ENCODE data around the gene UNC5B.

UNC5B gene

DNA sequence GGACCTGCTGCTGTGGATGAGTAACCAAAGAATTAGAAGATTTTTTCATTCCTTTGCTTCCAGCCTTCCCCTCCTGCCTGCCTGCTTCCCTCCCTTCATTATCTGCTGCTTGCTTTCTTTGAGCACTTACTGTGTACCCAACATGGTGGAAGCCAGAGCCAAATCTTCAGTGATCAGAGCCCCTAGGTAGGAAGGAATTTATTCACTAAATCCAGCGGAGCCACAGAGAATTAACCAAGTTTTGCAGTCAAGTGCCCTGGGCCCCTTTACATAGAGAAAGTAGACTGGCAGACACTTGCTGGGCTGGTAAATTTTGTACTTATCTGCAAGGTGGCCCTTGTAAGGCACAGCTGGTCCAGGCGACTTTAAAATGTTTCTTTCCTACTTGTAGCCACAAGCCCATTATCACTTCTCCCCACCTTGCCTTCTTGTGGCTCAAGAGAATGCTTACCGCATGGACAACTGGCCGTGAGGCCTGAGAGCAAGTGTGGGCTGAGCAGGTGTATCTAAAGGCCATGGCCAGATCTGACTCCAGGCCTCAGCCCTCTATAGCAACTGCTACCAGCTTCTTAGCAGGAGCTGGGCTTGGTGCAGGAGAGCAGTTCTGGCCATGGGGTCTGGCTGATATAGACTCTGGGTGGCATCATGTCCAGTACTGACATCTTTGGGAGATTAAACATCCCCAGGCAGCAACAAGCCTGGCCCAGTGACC lies 11.1 kb downstream of the UNC5B start:
- no peak for DNase-seq (ENCODE audit: low read depth)

DNA sequence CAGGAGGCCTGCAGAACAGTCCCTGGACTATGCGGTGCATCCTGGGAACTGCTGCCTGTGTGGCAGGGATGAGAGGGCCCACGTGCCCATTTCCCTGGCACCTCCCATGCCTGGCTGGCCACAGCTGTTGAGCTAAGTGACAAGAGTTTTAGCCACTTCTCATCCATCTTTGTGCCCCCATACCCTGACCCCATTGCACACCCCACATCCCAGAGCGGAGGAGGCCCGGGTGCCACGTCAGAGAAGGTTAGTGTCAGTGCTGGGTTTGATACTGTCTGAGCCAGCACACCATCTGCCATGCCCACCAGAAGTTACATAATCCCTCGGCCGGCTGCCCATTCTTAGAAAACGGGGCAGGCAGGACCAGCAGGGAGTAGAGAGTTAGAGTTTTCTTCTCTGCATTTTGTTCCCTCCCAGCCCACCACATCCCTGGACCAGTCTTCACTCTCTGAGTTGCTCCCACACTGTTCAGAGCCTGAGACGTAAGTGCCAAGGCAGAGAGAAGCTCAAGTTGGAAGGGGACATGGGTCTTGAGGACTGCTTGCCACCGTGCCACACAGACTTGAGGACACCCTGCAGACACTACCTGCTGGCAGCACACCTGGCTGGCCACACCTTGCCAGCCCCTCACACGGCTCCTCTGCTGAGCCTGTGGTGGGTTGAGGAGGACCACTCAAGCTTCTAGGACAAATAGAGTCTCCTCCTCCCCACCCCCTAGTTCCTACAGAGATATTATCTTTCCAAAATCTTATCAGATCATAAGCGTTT lies 13.1 kb downstream of the UNC5B start:
- no peak for DNase-seq (ENCODE audit: low read depth)

DNA sequence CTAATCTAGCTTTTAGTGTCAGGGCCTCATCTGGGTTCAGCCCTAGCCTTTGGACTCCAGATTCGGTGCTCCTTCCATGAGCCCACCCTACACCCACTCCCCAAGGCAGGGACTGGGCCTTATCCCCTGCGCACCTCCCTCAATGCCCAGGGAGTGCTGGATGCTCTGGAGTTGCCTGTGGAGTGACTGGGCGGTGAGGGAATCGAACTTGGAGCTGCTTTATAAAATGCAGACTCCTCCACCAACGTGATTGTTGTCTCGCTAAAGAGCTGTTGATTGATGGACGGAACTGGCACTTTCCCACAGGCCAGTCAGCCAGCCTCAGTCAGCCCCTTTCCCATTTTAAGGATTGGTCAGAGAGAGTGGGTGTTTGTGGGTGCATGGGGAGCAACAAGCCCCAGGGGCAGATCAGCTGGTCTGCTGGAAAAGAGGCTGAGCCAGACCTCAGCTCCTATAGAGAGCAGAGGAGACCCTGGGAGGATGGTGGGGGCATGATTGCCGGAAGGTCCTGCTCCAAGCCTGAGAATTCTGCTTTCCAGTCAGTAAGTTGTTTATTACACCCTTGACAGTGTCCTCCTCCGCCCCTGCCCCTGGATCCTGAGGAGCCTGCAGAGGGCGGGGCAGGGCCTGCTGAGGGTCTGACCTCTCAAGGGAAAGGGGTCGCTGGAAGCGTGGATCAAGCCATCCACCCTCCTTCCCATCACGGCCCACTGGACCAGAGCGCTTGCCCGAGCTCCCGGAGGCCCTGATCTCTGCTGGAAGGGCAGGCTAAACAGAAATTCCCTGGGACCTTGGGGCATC lies 16.7 kb downstream of the UNC5B start:
- no peak for DNase-seq (ENCODE audit: low read depth)

DNA sequence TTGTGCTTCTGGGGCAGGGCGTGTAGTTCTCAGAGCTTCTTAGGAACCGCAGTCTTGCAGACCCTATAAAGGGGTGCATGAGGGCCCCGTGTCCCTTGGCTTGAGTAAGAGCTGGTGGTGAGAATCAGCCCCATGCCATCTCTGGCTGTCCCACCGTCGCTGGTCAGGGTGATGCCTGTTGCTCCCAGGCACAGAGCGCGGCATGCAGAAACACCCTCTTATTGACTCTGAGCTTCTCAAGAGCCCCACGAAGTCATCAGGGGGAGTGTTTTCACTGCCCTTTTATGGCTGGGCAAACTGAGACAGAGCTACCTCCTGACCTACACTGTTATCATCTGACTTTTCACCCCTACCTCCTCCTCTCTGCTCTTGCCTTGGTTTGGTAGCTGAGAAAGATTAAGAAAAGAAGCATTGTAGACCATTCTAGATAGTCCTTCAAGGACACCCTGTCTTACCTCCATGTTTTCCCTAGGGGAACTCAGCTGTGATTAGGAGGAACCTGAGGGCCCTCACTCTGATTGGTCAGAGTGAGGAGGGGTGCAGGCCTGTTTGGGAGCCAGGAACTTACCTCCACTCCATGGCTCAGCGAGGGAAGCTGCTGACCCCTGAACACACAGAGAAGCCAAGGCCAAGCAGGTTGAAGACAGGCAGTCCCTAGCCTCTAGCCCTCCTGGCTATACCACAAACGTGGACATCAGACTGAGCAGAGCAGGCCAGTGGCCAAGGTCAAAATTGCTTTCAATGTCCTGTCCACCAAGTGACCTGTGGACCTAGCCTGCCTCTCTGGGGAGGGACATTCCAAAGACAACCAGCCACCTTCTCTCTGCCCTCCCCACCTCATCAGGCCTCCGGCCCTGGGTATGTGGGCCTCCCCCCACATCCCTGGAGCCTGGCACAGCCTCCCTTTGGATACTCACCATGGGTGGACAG lies 17.6 kb downstream of the UNC5B start:
- no peak for DNase-seq (ENCODE audit: low read depth)

DNA sequence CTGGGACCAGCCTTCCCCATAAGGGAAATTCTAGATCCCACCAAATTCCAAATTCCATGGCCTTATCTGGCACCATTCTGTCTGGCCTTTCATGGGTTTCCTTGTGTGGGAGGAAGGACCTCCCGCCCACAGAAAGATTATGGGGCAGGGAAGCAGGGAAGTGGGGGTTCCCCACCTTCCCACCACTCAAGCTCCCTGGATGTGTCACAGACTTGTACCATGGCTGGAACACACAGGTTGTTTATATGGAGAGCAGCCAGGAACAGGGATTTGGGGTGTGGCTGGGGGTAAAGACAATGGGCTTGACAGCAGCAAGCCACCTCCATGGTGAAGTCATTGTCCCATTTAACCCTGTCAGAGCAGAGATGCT lies 18.3 kb downstream of the UNC5B start:
- DNase-seq (ENCODE audit: low read depth): no peak

DNA sequence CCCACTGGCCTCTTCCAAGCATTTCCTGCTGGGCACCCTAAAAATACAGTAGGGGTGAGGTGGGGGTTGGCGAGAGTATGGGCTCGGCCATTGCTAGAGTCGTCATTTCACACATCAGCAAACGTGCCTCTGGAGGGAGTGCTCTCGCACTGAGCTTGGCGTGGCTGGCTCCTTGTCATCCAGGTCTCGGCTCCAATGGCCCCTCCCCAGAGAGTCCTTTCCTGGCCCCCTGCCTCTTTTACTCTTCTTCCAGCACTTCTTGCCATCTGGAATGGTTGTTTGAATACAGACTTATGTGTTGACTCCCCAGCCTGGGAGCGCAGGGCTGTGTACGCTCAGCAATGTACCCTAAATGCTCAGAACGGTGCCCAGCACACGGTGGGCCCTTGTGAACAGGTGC lies 18.8 kb downstream of the UNC5B start:
- no peak for DNase-seq (ENCODE audit: low read depth)

DNA sequence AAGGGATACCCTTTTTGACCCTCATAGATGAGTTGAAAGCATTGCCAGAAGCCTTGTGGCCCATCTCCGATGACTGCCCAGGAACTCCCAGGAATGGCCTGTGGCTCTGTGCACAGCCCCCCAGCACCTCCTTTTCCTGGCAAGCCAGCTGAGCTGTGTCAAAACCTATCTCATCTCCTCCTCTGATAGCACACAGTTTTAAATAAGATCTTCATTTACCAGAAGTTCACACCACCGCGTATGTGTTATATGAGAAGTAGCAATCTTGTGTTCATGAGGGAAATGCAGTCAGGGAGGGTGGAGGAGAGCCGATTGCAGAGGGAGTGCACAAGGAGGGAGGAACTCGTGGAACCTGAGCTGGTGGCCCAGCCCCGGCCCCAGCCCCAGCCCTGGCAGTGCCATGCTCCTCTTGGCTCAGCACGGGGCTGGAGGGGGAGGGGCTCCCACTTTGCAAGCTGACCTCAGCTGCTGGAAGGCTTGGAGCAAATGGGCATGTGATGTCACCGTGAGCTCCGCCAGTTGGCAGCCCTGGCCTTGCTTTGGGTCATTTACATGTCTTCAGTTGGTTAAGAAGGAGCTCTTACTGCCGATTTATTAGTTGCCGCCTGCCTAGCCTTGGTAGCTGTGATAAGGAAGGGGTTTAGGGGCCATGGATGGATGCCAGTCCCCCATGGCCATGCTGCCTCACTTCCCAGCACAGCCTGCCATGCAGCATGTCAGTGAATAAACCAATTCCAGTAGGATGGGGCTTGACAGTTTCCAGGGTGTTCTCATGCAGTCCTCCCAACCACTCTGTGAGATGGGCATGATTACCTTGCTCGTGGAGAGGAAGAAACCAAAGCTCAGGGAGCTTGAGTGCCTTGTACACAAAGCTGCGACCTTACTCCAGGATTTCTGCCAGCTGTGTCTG lies 20.0 kb downstream of the UNC5B start:
- DNase-seq (ENCODE audit: low read depth): no peak

DNA sequence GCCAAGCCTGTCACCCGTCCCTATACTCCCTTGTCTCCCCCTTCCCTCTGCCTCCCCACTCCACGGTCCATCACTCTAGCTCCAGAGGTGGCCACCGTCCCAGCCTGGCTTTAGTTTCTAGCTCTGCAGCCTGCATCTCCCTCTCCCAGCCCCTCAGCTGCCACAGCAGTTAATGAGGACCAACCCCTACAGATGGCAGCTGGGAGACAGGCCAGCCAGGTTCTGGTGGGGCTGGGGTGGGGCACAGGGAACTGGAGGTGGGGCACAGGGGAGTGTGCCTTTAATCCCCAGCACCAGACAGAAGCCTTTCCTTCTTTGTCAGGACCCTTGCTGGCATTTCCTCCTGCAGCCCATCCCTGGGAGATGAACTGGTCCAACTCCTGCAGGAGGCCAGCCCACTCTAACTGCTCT lies 21.1 kb downstream of the UNC5B start:
- no peak for DNase-seq (ENCODE audit: low read depth)

DNA sequence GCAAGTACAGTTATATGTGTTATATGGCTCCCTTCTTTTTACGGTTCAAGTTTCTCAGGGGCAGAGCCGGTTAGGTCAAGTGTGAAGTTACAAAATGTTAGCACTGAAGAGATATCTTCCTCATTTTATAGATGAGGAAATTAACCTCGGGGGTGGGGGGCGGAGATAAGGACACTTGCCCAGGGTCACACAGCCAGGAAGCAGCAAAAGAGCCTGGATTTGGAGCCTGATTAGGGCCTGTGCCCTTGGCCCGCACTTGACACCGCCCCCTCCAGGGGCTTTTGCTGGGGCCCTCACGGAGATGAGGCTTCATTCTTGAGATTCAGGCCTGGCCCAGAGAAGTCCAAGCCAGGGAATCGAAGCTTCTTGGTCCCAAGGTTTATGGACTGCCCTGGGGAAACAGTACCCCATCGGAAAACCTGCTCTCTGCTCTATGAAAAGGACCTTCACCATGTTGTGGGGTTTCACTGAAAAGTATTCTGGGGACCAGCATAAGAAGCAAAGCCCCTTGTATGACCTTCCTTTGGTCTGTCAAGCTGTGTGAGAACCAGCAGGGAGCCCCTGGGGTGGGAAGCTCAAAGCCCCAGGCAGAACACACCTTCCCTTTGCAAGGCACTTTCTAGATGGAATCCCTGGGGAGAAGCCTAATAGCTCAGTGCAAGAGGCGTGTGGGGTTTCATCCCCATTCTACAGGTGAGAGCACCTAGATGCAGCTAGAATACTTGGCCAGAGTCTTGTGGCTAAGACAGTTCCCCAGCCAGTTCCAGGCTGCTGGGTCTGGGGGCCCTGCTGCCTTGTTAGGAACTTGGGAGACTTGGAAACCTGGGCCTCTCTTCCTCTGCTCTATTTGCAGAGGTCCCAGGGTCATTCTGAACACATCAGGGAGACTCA lies 21.9 kb downstream of the UNC5B start:
- DNase-seq (ENCODE audit: low read depth): no peak

DNA sequence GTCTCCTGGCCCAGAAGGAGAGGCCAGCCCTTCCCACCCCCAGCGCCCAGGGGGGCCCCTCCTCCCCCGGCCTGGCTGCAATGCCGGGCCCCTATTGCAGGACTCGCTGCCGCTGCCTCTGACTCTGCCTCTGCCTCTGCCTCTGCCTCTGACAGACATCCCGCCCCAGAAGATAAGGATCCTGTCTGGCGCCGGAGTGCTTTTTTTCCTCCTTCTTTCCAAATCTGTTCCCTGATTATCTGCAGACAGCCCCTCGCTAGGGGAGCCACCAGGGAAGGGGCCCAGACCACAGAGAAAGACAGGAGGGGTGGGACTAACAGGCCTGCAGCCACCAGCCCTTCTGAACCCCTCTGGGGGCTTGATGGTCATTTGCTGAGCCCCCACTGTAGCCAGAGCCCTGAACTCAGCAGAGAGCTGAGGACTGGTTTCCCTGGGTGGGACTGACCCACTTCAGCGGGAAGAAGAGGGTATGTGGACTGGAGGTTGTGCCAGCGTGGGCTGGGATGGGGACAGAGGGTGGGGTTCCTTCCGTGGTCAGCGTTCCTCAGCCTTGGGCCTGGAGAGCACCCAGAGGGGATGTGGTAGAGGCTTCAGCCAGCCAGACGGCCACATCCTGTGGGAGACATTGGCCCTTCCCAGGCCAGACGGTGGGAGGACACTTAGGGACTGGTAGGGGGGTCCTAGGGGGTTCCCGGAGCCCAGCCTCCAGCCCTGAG lies 22.8 kb downstream of the UNC5B start:
- peak; percentile 87 for DNase-seq (ENCODE audit: low read depth)

DNA sequence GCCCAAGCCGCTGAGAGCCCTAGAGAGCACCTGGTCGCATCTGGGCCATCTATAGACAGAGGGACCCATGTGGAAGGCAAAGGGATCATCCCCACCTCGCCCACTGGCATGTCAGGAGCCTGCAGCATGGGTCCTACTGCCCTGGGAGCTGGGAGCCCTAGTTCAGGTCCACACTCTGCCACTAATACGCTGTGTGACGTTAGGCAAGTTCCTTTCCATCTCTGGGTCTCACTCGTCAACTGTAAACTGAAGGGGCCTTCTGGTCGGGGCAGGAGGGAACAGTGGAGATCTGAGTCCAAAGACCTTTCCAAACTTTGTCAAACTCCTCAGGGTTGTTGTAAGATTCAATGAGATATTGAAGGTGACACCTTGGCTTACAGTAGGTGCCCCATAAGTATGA lies 23.4 kb downstream of the UNC5B start:
- DNase-seq (ENCODE audit: low read depth): no peak

DNA sequence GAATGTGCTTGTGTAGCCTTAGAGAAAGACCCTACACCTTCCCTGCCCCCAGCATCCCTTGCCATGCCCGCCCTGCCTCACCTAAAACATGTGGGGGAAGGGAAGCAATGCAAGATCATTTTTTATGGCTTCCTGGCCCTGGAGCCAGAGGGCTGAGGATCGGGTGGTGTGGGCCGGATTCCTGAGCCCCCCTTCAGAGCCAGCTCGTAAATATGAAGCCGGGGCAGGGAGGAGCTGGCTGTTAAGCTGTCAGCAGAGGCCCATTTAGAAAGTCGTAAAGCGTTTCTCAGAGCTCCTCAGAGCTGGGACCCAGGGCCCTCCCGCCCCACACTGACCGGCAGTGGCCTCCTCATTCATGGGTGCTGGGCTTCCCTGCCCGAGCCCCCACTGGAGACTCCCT lies 23.9 kb downstream of the UNC5B start:
- DNase-seq (ENCODE audit: low read depth): no peak

DNA sequence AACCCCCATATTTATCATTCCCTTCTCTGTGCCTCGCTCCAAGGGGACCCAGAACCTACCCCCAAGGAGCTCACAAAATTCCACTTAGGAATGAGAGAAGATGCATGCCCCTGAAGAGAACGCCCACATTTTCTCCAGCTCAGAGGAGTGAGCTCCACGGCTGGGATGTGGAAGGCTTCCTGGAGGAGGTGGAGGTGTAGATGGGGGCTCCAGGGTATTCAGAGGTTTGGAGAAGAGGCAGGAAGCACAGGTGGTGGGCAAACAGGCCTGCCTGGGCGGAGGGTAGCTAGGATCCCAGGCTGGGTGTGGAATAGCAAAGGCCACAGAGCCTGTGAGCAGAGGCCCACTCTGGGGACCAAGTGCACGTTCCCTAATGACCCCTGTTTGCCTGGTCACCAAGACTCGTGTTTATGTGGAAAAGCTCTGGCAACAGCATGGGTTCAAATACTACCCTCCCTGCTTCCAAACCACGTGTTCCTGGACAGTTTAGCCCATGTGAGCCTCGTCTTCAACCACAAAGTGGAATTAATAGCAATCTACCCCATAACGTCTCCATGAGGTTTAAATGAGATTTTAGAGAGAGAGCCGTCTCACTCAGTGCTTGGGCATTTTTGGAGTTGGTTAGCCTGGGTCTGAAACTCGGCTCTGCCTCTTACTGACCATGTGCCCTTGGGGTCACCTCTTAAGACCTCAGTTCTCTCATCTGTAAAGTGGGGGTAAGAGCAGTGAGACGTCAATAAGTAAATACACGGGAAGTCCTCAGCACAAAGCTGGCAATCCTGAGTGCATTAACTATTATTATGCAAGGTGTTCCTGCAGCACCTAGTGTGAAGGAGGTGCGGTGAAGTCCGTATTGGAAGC lies 24.7 kb downstream of the UNC5B start:
- DNase-seq (ENCODE audit: low read depth): no peak

DNA sequence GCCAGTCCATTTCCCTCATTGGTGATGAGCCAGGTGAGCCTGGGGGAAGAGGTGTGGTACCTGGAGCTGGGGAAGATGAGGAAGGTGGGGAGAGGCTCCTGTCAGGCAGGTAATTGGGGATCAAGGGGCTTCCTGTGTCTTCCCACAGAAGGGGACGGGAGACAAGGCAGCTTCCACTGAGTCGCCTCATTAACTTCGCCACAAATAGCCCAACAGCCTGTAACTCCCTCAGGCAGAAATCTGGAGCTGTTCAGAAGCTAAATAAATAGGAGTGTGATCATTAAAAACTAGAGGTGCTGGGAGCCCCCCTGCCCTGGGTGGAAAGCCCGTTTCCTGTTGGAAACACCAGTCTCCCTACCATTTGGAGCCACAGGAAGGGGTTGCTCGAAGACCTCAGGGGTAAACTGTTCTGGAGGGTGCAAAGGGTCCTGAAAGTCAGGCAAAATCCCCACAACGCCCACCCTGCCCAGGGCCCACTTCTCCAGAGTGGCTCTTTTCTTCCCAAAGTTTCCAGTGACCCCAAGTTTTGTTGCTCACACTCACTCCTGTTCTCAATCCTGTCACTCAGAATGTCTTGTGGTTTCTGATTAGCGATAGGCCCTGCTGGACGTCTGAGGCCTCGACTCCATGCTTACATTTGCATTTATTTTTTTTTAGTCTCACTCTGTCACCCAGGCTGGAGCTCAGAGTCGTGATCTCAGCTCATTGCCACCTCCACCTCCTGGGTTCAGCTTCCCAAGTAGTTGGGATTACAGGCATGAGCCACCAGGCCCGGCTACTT lies 25.7 kb downstream of the UNC5B start:
- no peak for DNase-seq (ENCODE audit: low read depth)

DNA sequence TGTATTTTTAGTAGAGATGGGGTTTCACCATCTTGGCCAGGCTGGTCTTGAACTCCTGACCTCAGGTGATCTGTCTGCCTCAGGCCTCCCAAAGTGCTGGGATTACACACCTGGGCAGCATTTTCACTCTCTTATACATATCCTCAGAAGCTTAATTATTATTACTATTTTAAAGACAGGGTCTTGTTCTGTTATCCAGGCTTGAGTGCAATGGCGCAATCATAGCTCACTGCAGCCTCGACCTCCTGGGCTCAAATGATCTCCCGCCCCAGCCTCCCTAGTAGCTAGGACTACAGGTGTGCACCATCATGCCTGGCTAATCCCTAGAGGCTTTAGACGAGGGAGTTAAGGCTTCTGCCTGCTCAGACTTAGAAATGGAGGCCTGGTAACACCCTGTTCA lies 26.3 kb downstream of the UNC5B start:
- no peak for DNase-seq (ENCODE audit: low read depth)

DNA sequence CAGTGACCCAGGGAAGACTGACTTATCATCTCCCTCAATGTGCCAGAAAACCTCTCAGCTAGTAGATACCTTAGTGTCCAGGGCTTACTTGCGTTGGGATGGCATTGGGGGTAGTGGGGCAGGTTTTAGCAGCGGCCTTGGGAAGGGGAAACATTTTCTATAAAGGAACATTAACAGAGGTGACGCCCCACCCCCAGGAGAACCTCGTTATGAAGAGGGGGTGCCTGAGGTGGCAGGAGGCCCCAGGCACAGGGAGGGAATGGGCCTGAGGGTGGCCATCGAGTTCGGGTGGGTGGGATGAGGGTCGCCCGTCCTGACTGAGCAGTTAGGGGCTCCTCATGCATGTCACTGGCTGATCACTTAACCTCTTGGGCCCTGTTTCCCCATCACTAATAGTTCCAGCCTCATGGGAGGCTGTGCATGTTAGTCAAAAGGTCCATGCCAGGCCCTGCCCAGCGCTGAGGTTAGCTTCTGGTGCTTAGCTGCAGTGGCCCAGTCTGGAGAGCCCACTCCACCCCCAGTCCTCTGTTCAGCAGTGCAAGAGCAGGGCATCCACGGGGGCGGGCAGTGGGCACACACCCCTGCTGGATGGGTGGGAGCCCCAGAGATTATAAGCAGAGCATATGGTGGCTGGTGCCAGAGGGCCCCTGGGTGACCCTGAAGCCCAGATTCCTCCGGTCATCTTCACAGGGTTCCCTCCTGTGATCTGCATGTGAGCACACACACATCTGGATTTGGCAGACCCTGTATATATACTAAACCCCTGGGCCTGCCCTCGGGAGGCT lies 27.0 kb downstream of the UNC5B start:
- no peak for DNase-seq (ENCODE audit: low read depth)

All from CMK (cell line).